Measurements from ENCODE around the gene TMEM17.

DNA sequence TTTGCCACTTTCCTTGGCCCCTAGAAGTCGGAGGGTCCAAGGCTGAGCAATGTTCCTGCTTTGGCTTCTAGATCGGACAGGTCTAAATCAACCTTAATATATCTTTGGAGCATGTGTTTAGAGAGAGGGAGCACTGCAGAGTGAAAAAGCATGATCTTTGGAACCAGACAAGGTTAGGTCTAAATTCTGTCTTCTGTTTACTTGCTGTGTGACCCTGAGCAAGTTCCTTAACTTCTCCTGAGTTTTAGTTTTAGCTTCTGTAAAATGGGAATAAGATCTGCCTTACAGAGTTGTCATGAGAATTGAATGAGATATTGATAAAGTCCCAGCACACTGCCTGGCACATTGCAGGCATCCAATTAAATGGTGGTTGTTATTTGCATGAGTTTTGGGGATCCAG, 13.9 kb downstream of the TMEM17 start:
- TF ChIP-seq POLR2A (IDR thresholded peaks at IDR 0.05) (no peak), POLR2AphosphoS5 (IDR thresholded peaks at IDR 0.05) (no peak)
- TF ChIP-seq, protein P1, sequence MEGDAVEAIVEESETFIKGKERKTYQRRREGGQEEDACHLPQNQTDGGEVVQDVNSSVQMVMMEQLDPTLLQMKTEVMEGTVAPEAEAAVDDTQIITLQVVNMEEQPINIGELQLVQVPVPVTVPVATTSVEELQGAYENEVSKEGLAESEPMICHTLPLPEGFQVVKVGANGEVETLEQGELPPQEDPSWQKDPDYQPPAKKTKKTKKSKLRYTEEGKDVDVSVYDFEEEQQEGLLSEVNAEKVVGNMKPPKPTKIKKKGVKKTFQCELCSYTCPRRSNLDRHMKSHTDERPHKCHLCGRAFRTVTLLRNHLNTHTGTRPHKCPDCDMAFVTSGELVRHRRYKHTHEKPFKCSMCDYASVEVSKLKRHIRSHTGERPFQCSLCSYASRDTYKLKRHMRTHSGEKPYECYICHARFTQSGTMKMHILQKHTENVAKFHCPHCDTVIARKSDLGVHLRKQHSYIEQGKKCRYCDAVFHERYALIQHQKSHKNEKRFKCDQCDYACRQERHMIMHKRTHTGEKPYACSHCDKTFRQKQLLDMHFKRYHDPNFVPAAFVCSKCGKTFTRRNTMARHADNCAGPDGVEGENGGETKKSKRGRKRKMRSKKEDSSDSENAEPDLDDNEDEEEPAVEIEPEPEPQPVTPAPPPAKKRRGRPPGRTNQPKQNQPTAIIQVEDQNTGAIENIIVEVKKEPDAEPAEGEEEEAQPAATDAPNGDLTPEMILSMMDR (IDR thresholded peaks at IDR 0.05 in 8 of 11, conservative IDR thresholded peaks at IDR 0.05 in 3 of 11) = no peak

Measured in spleen (tissue), 7 donors.